Endothelial cell of umbilical vein (primary cell): ENCODE results near the gene SPNS2.

Source experiments
- EZH2 ChIP-seq: IDR thresholded peaks from 2 replicates; pipeline ENCODE4 v1.6.1; 2012; ENCODE audit warnings: borderline replicate concordance, low read depth, mild to moderate bottlenecking, moderate library complexity, low read length, inconsistent platforms; ENCODE audit not compliant: severe bottlenecking
- FOS ChIP-seq: IDR thresholded peaks from 2 replicates; pipeline ENCODE4 v1.6.1; 2011; ENCODE audit warnings: mild to moderate bottlenecking, low read length, moderate library complexity, borderline replicate concordance; ENCODE audit not compliant: insufficient read depth
- JUN ChIP-seq: IDR thresholded peaks from 2 replicates; pipeline ENCODE4 v1.6.1; 2011; ENCODE audit warnings: borderline replicate concordance, low read depth; ENCODE audit not compliant: insufficient read length, insufficient read depth
- MYC ChIP-seq: IDR thresholded peaks from one replicate; pipeline ENCODE4 v1.6.1; 2011; ENCODE audit warnings: mild to moderate bottlenecking, low read depth, low read length
- POLR2A ChIP-seq: IDR thresholded peaks from 2 replicates; pipeline ENCODE4 v1.6.1; 2012; ENCODE audit warnings: low read depth, mild to moderate bottlenecking, control low read depth, low read length
- POLR2AphosphoS5 ChIP-seq: IDR thresholded peaks from 2 replicates; pipeline ENCODE4 v1.6.1; 2012; ENCODE audit warnings: low read depth, mild to moderate bottlenecking, control low read depth, low read length, moderate library complexity; ENCODE audit not compliant: insufficient read depth
- TF ChIP-seq, protein P1 (sequence below), 2 donors: IDR thresholded peaks; 1 replicate in 1 of 2; 2 replicates in 1 of 2; pipeline ENCODE4 v1.5.1; 2011; ENCODE audit warnings: low read length in 2 of 2, mild to moderate bottlenecking in 2 of 2, moderate library complexity in 2 of 2, control low read depth in 1 of 2, inconsistent platforms in 1 of 2, low read depth in 1 of 2; ENCODE audit not compliant: insufficient read depth in 1 of 2; ENCODE audit errors: extremely low read depth in 1 of 2
- TF ChIP-seq, protein P2 (sequence below): IDR thresholded peaks from 2 replicates; pipeline ENCODE4 v1.6.1; 2011; ENCODE audit not compliant: insufficient read depth, insufficient read length

DNA sequence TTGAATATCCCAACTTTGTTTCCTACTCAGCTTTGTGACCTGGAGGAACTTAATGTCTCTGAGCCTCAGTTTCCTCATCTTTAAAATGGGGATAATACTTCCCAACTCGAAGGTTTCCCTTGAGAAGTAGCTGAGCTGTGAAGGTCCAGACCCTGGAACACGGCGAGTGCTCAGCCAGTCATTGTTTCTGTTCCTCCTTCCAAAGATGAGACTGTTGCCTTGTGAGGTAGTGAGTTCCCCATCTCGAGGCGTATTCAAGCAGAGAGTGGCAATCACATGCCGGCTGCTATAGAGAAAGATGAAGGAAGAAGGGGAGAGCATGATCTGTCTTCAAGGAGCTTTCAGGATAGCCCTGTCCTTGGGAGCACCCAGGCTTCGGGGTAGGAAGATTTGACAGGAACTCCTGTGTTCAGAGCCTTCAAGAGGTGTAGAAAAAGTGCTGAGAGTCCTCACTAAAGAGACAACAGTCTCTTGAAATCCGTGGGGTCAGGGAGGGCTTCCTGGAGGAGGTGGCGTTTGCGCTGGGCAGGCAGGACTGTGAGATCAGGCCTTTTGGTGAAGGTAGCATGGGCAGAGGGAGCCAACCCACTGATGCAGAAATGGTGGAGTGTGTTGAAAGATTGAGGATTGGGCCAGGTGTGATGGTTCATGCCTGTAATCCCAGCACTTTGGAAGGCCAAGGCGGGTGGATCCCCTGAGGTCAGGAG lies 27.2 kb downstream of the SPNS2 start:
- TF ChIP-seq, protein P1, sequence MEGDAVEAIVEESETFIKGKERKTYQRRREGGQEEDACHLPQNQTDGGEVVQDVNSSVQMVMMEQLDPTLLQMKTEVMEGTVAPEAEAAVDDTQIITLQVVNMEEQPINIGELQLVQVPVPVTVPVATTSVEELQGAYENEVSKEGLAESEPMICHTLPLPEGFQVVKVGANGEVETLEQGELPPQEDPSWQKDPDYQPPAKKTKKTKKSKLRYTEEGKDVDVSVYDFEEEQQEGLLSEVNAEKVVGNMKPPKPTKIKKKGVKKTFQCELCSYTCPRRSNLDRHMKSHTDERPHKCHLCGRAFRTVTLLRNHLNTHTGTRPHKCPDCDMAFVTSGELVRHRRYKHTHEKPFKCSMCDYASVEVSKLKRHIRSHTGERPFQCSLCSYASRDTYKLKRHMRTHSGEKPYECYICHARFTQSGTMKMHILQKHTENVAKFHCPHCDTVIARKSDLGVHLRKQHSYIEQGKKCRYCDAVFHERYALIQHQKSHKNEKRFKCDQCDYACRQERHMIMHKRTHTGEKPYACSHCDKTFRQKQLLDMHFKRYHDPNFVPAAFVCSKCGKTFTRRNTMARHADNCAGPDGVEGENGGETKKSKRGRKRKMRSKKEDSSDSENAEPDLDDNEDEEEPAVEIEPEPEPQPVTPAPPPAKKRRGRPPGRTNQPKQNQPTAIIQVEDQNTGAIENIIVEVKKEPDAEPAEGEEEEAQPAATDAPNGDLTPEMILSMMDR (IDR thresholded peaks at IDR 0.05; ENCODE audit: extremely low read depth in 1 of 2, insufficient read depth in 1 of 2, low read depth in 1 of 2, low read length in 2 of 2), result no peak
- TF ChIP-seq JUN, result no peak
- no peak for TF ChIP-seq POLR2A
- TF ChIP-seq MYC, result no peak
- TF ChIP-seq, protein P2, sequence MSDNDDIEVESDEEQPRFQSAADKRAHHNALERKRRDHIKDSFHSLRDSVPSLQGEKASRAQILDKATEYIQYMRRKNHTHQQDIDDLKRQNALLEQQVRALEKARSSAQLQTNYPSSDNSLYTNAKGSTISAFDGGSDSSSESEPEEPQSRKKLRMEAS, result no peak
- no peak for TF ChIP-seq POLR2AphosphoS5
- no peak for TF ChIP-seq EZH2
- no peak for TF ChIP-seq FOS
